IPS-15b (cell line): ENCODE data around the gene CTXND1.
"Not testable (repeated sequence)": the region's sequence is repeated elsewhere in the genome, so short reads cannot be mapped to it uniquely, and the experiment has no call there.

ENCODE experiments used
- H3K27me3 ChIP-seq: one replicate; pipeline ENCODE4 v1.6.1; 2013; ENCODE audit warnings: low read length; ENCODE audit not compliant: control insufficient read depth, insufficient read depth
- H3K36me3 ChIP-seq: one replicate; pipeline ENCODE4 v1.6.1; 2013; ENCODE audit warnings: low read length; ENCODE audit not compliant: control insufficient read depth, insufficient read depth
- H3K4me1 ChIP-seq: one replicate; pipeline ENCODE4 v1.6.1; 2013; ENCODE audit warnings: mild to moderate bottlenecking, low read length; ENCODE audit not compliant: control insufficient read depth, insufficient read depth
- H3K4me3 ChIP-seq: one replicate; pipeline ENCODE4 v1.5.1; 2013; ENCODE audit warnings: low read depth, low read length
- H3K9ac ChIP-seq: one replicate; pipeline ENCODE4 v1.6.1; 2013; ENCODE audit warnings: low read depth, mild to moderate bottlenecking, low read length
- H3K9me3 ChIP-seq: one replicate; pipeline ENCODE4 v1.6.1; 2013; ENCODE audit warnings: mild to moderate bottlenecking, low read length; ENCODE audit not compliant: control insufficient read depth, insufficient read depth

The CTXND1 gene

DNA sequence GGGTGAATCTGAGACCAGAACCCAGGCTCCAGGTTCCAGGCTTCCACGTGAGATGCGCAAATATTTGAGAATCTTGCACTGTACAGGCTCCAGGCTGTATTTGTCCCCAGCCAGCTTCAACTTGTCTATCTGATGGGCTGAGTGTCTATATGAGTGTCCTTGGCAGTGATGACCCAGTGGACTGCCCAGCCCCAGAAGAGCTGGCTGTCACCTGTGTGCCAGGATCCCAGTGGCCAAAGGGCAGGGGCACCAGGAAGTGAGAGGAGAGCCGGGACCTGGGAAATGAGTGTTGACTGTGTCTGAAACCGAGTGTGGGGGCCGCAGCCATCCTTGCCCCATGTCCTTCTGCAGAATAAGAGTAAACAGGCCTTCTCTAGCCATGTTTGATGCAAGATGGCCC is 88.8 kb downstream of the CTXND1 start:
- H3K4me1 ChIP-seq: no peaks in the 10 kb centered on the region
- H3K4me3 ChIP-seq: no peak overlapping the region
- H3K9me3 ChIP-seq: no peaks in the 10 kb centered on the region
- H3K36me3 ChIP-seq: peaks cover 11% of the 10 kb centered on the region
- no peak overlapping the region for H3K9ac ChIP-seq
- H3K27me3 ChIP-seq: no peaks in the 10 kb centered on the region

DNA sequence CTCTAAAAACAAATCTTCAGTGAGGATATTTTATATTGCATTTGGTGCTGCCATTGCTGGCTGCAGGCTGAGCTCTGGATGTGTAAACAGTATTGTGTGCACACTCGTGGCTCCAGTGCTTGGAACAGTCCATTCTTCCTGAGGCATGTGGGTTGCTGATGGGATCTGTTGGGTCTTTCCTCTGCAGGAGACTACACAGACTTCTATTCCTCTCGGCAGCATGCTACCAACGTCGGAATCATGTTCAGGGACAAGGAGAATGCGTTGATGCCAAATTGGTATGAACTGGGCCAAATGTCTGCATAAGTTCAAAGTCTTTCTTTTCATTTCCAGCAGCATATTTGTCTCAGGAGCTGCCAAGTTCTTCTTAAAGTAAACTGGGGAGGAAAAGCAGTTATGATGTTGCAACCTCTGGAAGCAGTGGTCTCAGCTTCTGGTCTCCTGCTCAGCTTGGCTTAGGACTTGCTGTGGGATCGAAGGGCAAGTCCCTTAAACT is 89.9 kb downstream of the CTXND1 start:
- Histone ChIP-seq H3K9me3 (no peaks in the 10 kb centered on the region), H3K4me3 (no peak overlapping the region), H3K36me3 (peaks cover 14% of the 10 kb centered on the region), H3K9ac (no peak overlapping the region), H3K4me1 (no peaks in the 10 kb centered on the region), H3K27me3 (no peaks in the 10 kb centered on the region)

DNA sequence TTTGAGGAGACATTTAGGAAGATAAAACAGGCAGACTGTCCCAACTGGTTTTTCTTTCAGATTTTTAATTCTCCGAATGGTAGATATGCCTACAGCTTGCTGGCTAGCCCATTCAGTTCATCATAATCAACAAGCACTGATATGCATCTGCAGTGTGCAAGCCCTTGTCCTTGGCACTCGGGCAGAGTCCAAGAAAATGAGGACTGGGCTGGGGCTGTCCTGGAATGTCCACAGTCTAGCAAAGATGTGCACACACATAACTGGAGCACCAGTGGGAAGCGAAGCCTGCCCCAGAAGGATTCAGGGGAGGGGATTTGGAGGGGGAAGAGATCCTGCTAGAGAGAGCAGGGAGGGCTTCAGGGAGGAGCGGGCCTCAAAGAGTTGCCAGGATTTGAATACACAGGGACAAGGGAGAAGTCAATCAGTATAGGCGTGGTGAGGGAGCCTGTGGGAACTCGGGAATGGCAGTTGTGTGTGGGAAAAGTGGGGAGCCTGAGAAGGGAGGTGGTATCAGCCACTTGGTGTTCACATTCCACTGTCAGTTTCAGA is 90.5 kb downstream of the CTXND1 start:
- H3K9ac ChIP-seq: no peak overlapping the region
- H3K4me1 ChIP-seq: no peaks in the 10 kb centered on the region
- peaks cover 14% of the 10 kb centered on the region for H3K36me3 ChIP-seq

DNA sequence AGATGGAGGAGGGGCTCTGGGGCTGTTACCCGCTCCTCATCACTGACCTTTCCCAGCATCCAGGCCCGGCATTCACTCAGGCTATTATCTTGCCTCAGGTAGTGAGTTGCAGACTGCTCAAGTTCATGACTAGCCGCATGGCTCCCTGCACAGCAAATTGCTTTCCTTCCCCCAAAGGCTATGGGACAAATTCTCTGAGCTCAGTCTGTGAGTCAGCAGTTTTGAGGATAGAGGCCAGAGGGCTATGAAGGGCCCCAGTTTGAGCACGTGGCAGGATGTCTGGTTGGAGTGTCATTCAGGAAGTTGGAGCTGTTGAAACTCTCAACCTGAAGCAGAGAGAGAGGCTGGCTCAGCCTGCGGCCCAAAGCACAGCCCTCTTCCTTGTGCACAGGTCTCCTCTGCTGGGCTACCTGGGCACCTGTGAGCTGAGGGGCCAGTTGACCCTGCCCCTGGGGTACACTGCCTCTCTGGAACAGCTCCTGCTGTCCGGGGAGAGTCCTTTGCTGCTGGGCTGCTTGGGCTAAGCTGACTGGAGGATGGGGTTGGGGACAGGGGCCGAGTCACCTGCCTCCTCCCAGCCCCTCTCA is 91.3 kb downstream of the CTXND1 start:
- Histone ChIP-seq H3K4me1 (no peaks in the 10 kb centered on the region), H3K36me3 (peaks cover 14% of the 10 kb centered on the region), H3K27me3 (no peaks in the 10 kb centered on the region), H3K9ac (no peak overlapping the region), H3K9me3 (no peaks in the 10 kb centered on the region), H3K4me3 (no peak overlapping the region)

More for the DNA sequence above, 90.5 kb downstream of the CTXND1 start:
- no peak overlapping the region for H3K4me3 ChIP-seq
- no peaks in the 10 kb centered on the region for H3K9me3 ChIP-seq
- H3K27me3 ChIP-seq: no peaks in the 10 kb centered on the region

DNA sequence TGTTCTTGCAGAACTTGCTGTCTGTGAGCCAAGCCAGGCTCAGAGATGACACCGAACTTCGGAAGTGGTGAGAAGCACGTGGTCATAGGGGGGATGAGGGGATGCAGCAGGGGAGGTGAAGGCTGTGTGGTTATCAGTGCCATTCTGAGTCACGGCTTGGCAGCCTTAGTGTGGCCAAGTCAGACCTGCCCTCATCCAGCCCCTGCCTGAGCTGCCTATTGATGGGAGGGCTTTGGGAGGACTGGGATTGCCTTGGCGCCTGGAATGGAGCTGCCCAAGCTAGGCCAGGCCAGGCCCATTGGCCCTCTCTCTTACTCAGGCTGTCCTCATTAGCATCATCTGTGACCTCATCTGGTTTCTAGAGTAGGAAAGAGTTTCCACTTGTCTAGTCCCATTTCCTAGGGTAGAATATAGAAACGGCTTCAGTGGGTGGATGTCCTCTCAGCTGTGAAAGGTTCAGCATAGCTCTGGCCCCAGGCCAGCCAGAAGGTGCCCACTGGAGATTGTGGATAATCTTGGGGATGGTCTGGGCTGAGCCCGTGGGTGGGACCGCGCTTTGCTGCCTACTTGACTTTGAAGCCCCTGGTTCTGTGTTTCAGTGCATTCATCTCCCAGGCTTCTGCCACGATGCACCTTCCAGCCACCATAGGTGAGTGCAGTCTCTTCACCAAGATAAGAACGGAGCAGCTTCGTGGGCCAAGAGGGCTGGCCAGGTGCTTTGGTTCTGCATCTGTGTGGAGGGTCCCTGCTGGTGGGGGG is 92.0 kb downstream of the CTXND1 start:
- Histone ChIP-seq H3K9ac (no peak overlapping the region), H3K9me3 (no peaks in the 10 kb centered on the region), H3K36me3 (peaks cover 14% of the 10 kb centered on the region), H3K27me3 (no peaks in the 10 kb centered on the region), H3K4me1 (no peaks in the 10 kb centered on the region), H3K4me3 (no peak overlapping the region)

DNA sequence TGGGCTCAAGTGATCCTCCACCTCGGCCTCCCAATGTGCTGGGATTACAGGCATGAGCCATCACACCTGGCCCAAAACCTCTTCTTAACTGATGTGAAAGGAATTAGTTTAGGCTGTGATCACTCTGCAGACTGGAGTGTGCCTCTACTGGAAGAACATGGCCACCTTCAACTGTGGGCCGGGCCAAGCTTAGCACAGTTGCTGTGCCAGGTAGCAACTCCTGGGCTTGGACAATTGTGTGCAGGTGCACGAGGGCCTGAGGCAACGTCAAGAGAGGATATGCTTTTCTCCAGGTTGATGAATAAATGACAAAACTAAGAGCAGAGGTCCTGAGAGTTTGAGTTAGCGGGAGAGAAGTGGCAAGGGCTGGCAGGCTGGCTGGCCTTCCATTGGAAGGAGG is 92.7 kb downstream of the CTXND1 start:
- H3K9me3 ChIP-seq: no peaks in the 10 kb centered on the region
- peaks cover 14% of the 10 kb centered on the region for H3K36me3 ChIP-seq
- no peak overlapping the region for H3K4me3 ChIP-seq
- H3K4me1 ChIP-seq: no peaks in the 10 kb centered on the region
- H3K9ac ChIP-seq: no peak overlapping the region
- no peaks in the 10 kb centered on the region for H3K27me3 ChIP-seq

DNA sequence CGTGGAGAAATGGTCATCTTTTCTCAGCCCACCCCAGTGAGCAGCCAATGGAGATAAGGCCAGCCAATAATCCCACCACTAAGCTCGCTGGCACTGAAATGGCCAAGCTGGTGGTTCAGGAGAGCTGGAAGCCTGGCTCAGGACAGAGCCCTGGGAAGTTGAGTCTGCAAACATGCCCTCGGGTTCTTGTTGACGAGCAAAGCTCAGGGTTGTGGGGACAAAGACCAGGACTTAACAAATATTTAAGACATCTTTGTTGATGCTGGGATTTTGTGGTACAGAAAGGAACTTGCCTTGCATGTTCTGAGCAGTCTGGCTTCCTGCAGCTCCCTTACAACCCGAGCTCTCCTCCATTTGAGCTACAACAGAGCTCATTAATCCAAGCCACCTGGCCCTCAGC is 94.8 kb downstream of the CTXND1 start:
- no peaks in the 10 kb centered on the region for H3K4me1 ChIP-seq

DNA sequence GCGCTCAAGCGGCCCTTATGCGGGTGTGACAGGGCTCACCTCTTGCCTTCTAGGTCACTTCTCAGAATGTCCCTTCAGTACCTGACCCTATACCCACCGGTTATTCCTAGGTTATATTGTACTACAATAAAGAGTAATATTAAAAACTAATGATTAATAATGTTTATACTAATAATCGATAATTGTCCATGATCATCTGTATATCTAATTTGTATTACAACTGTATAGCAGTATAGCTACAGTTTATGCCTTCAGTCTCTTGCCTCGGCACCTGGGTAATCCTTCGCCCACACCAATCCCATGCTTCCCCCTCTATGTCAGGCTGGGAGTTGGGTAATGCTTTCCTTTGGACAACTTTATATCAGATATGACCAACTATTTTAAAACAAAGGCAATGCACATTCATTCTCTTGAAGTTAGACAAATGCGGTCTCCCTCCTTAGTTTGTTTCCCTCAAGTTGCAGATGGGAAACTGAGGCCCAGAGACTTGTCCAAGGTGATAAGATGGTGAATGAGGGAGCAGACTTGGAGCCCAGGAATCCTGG is 95.8 kb downstream of the CTXND1 start:
- H3K27me3 ChIP-seq: no peaks in the 10 kb centered on the region
- no peak overlapping the region for H3K9ac ChIP-seq
- H3K4me3 ChIP-seq: no peak overlapping the region
- H3K36me3 ChIP-seq: peaks cover 8% of the 10 kb centered on the region
- no peaks in the 10 kb centered on the region for H3K9me3 ChIP-seq
- H3K4me1 ChIP-seq: peaks cover 6% of the 10 kb centered on the region

More for the DNA sequence above, 94.8 kb downstream of the CTXND1 start:
- Histone ChIP-seq H3K9me3 (no peaks in the 10 kb centered on the region), H3K9ac (no peak overlapping the region), H3K36me3 (peaks cover 11% of the 10 kb centered on the region), H3K4me3 (no peak overlapping the region), H3K27me3 (no peaks in the 10 kb centered on the region)

DNA sequence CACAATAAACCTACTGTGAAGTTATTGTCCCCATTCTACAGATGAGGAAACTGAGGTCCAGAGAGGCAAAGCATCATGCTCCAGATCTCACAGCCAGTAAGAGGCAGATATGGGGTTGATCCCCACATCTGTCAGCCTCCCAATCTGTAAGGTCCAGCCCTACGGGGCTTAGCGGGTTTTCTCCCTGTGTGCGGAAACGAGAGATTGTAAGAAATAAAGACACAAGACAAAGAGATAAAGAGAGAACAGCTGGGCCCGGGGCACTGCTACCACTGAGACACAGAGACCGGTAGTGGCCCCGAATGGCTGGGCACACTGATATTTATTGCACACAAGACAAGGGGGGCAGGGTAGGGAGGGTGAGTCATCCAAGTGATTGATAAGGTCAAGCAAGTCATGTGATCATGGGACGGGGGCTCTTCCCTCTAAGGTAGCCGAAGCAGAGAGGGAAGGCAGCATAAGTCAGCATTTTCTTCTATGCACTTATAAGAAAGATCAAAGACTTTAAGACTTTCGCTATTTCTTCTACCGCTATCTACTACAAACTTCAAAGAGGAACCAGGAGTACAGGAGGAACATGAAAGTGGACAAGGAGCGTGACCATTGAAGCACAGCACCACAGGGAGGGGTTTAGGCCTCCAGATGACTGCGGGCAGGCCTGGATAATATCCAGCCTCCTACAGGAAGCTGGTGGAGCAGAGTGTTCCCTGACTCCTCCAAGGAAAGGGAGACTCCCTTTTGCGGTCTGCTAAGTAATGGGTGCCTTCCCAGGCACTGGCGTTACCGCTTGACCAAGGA is 96.4 kb downstream of the CTXND1 start:
- H3K36me3 ChIP-seq, H3K4me1 ChIP-seq, H3K27me3 ChIP-seq, H3K9me3 ChIP-seq, H3K9ac ChIP-seq, H3K4me3 ChIP-seq: not testable (repeated sequence)

DNA sequence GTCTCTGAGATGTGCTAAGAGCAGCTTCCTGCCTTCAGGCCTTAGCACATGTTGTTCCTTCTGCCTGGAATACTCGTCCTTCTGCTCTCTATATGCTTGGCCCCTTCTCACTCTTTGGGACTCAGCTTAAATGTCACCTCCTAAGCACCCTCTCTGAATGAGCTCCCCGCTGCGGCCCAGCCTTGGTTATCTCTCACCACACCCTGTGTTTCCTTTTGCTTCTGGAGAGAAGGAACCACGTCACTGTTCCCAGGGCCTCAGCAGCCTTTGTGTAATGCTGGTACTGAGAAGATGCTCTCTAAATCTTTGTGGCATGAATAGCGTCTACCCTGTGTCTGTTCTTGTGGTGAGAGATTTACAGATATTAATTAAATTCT is 97.0 kb downstream of the CTXND1 start:
- H3K4me1 ChIP-seq: peaks cover 6% of the 10 kb centered on the region
- H3K9me3 ChIP-seq: no peaks in the 10 kb centered on the region
- no peak overlapping the region for H3K9ac ChIP-seq
- peaks cover 8% of the 10 kb centered on the region for H3K36me3 ChIP-seq
- H3K27me3 ChIP-seq: no peaks in the 10 kb centered on the region
- no peak overlapping the region for H3K4me3 ChIP-seq

DNA sequence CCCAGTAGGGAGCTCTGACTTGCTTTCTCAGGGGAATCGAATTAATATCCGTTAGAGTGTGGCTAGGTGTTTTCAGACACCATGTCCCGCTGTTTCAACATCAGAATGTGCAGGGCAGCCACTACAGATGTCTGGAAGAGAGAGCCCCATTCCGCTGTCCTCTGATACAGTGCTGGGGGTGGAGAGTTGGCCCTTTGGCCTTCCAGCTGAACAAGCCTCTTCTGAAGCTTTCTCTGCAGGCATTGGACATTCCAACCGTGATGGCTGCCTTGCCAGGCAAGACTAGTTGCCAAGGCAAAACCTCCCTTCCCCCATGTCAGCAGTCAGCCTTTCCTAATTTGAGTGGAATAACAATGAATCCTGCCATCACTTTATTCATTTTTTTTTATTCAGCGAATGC is 97.7 kb downstream of the CTXND1 start:
- Histone ChIP-seq H3K27me3 (no peaks in the 10 kb centered on the region), H3K9me3 (no peaks in the 10 kb centered on the region), H3K9ac (no peak overlapping the region), H3K4me3 (no peak overlapping the region), H3K36me3 (peaks cover 6% of the 10 kb centered on the region), H3K4me1 (peaks cover 6% of the 10 kb centered on the region)
